ENCODE data around the gene KCNIP4. TPM values are rescaled to one million over a fixed set of nuclear protein-coding genes. Genes with fewer than 3 reads are reported as not detected.

The KCNIP4 gene
- total RNA-seq, 4 donors from 2014 or later = 2.5 TPM; not detected in 2

GRCh38 chr4:21685911-21686310, 262.7 kb downstream of the KCNIP4 start:
- no peaks in the 10 kb centered on the region for H3K36me3 ChIP-seq
- in situ Hi-C loops (cut with MboI; ENCODE audit: low pct_ligation_motif_present in 1 of 4, low pct_unique_long_range_greater_than_20kb in 1 of 4, low sequenced_read_pairs in 3 of 4) (no loop called here), intact Hi-C loops (cut with DNase I; ENCODE audit: low total_unique reads) (loop anchor here (5.0 kb wide), 1 partner anchor 864 kb away; no protein-coding TSS in a partner anchor)
- H3K9me3 ChIP-seq = no peaks in the 10 kb centered on the region
- TF ChIP-seq POLR2A (IDR thresholded peaks at IDR 0.05) (no peak), POLR2AphosphoS5 (IDR thresholded peaks at IDR 0.05) (no peak), CTCF (IDR thresholded peaks at IDR 0.05) (no peak)
- no peaks in the 10 kb centered on the region for H3K27me3 ChIP-seq
- DNase-seq = no peak
- 82 to 92% methylated on average over 1 of the region's 1 CpG for WGBS, 2 donors (ENCODE audit: low coverage in 1 of 2)
- H3K4me1 ChIP-seq = no peaks in the 10 kb centered on the region
- no peak overlapping the region for H3K4me3 ChIP-seq
- no peak overlapping the region for H3K27ac ChIP-seq

DNA sequence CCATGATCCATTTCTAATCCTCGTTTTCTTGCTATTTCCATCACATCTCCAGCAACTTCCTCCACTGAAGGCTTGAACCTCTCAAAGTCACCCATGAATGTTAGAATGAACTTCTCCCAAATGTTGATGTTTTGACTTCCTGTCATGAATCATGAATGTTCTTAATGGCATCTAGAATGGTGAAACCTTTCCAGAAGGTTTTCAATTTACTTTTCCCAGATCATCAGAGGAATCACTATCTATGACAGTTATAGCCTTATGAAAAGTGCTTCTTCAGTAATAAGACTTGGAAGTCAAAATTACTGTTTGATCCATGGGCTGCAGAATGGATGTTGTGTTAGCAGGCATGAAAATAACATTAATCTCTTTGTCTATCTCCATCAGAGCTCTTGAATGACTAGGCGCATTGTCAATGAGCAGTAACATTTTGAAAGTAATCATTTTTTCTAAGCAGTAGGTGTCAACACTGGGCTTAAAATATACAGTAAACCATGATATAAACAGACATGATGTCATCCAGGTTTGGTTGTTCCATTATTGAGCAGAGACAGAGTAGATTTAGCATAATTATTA, 268.2 kb downstream of the KCNIP4 start:
- H3K4me3 ChIP-seq = no peak overlapping the region
- no peaks in the 10 kb centered on the region for H3K4me1 ChIP-seq
- WGBS, 2 donors (ENCODE audit: low coverage in 1 of 2) = 68 to 79% methylated on average over 2 of the region's 2 CpGs
- in situ Hi-C loops (cut with MboI; ENCODE audit: low pct_ligation_motif_present in 1 of 4, low pct_unique_long_range_greater_than_20kb in 1 of 4, low sequenced_read_pairs in 3 of 4) = no loop called here
- no peak for DNase-seq
- H3K27me3 ChIP-seq = no peaks in the 10 kb centered on the region
- H3K27ac ChIP-seq = no peak overlapping the region
- no peaks in the 10 kb centered on the region for H3K36me3 ChIP-seq
- TF ChIP-seq POLR2A (IDR thresholded peaks at IDR 0.05) (no peak), EP300 (IDR thresholded peaks at IDR 0.05; ENCODE audit: low read depth) (no peak), CTCF (IDR thresholded peaks at IDR 0.05) (no peak), POLR2AphosphoS5 (IDR thresholded peaks at IDR 0.05) (no peak)
- no peaks in the 10 kb centered on the region for H3K9me3 ChIP-seq
- intact Hi-C loops (cut with DNase I; ENCODE audit: low total_unique reads) = loop anchor here (5.0 kb wide), 1 partner anchor 1282 kb away; no protein-coding TSS in a partner anchor

DNA sequence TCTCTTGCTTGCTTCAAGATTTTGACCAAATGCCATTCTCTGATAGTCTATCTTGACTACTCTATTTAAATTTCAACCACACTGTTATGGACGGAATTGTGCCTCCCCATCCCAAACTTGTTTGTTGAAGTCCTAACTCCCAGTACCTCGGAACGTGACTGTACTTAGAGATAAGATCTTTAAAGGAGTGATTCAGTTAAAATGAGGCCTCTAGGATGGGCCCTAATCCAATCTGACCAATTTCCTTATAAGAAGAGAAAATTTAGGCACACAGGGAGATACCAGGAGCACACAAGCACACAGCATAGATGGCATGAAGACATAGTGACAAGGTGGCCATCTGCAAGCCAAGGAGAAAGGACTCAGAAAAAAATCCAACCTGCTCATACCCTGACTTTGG, 269.9 kb downstream of the KCNIP4 start:
- intact Hi-C loops (cut with DNase I; ENCODE audit: low total_unique reads) (no loop called here), in situ Hi-C loops (cut with MboI; ENCODE audit: low pct_ligation_motif_present in 1 of 4, low pct_unique_long_range_greater_than_20kb in 1 of 4, low sequenced_read_pairs in 3 of 4) (no loop called here)
- H3K27ac ChIP-seq = no peak overlapping the region
- TF ChIP-seq POLR2A (IDR thresholded peaks at IDR 0.05) (no peak), CTCF (IDR thresholded peaks at IDR 0.05) (no peak), EP300 (IDR thresholded peaks at IDR 0.05; ENCODE audit: low read depth) (no peak), POLR2AphosphoS5 (IDR thresholded peaks at IDR 0.05) (no peak)
- no peaks in the 10 kb centered on the region for H3K27me3 ChIP-seq
- no peak for DNase-seq
- 57% methylated on average over 3 of the region's 3 CpGs; no CpG with 5 or more reads in 1 of the 2 donors for WGBS, 2 donors (ENCODE audit: low coverage in 1 of 2)
- H3K4me3 ChIP-seq = no peak overlapping the region
- no peaks in the 10 kb centered on the region for H3K4me1 ChIP-seq
- H3K9me3 ChIP-seq = no peaks in the 10 kb centered on the region
- H3K36me3 ChIP-seq = no peaks in the 10 kb centered on the region

DNA sequence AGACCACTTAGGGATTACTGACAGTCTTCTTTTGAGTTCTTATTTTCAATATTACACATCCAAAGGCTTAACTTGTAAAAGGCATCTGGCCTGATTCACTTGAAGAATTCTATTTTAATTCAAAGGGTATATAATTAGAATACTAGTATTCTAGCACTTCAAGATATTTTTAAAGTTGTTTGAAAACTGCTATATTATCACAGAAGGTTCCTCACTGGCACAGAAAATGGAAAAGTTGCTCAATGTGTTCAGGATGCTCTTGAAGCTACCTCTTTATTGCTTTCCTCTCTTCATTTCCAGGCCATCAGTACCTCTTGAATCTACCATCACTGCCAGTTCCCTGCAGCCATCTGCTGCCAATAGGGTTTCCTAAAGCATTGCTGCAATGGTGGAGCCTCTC, 271.4 kb downstream of the KCNIP4 start:
- no peaks in the 10 kb centered on the region for H3K36me3 ChIP-seq
- no peak overlapping the region for H3K27ac ChIP-seq
- no peak for TF ChIP-seq EP300 (IDR thresholded peaks at IDR 0.05; ENCODE audit: low read depth)
- no peak for TF ChIP-seq POLR2A (IDR thresholded peaks at IDR 0.05)
- no peak for TF ChIP-seq CTCF (IDR thresholded peaks at IDR 0.05)
- TF ChIP-seq POLR2AphosphoS5 (IDR thresholded peaks at IDR 0.05) = no peak
- no peaks in the 10 kb centered on the region for H3K27me3 ChIP-seq
- no peak overlapping the region for H3K4me3 ChIP-seq
- H3K4me1 ChIP-seq = no peaks in the 10 kb centered on the region
- DNase-seq = no peak
- in situ Hi-C loops (cut with MboI; ENCODE audit: low pct_ligation_motif_present in 1 of 4, low pct_unique_long_range_greater_than_20kb in 1 of 4, low sequenced_read_pairs in 3 of 4) (no loop called here), intact Hi-C loops (cut with DNase I; ENCODE audit: low total_unique reads) (no loop called here)
- no peaks in the 10 kb centered on the region for H3K9me3 ChIP-seq

Measured in transverse colon (tissue), 4 donors.